H1 (cell line): ENCODE data around the gene ARHGAP15. TPM values are rescaled to one million over a fixed set of nuclear protein-coding genes. Genes with fewer than 3 reads are reported as not detected.

Source experiments
- CTCF ChIA-PET: fragments of 300-600 bp; sonication (Branson Sonifier 250); formaldehyde crosslinking; loops from one replicate; lab custom pipeline; 2021; ENCODE audit not compliant: partially characterized antibody; lab: Charles Lee
- POLR2A ChIA-PET: fragments of 300-600 bp; sonication (Branson Sonifier 250); formaldehyde crosslinking; loops from one replicate; lab custom pipeline; 2021; ENCODE audit warnings: inconsistent platforms; ENCODE audit not compliant: partially characterized antibody; lab: Charles Lee
- DNase-seq, 2 experiments: peaks; one replicate each; pipeline versions ENCODE4 v3.0.0 to v3.0.0-alpha.2; 2010 to 2022; ENCODE audit warnings: low spot score in 2 of 2, low read depth in 1 of 2, mixed read lengths in 1 of 2
- FAIRE-seq: peaks from 2 replicates; lab custom pipeline; 2011; peaks lifted over from hg19 to GRCh38; lab: Jason Lieb, UNC
- H2AFZ ChIP-seq: 2 replicates; pipeline ENCODE4 v1.8.1; 2012; ENCODE audit warnings: low read length, inconsistent platforms
- H2AK5ac ChIP-seq: 2 replicates; pipeline ENCODE4 v1.6.1; 2013; ENCODE audit warnings: low read depth, low read length
- H2BK120ac ChIP-seq: replicated peaks from 2 replicates; pipeline ENCODE3; 2013; ENCODE audit warnings: low read depth, low read length, inconsistent platforms
- H2BK12ac ChIP-seq: 2 replicates; pipeline ENCODE4 v1.6.1; 2013; ENCODE audit warnings: low read depth, low read length
- H2BK15ac ChIP-seq: 2 replicates; pipeline ENCODE4 v1.6.1; 2013; ENCODE audit warnings: low read length
- H2BK20ac ChIP-seq: 2 replicates; pipeline ENCODE4 v1.6.1; 2013; ENCODE audit warnings: low read length
- H2BK5ac ChIP-seq: 2 replicates; pipeline ENCODE4 v1.6.1; 2013; ENCODE audit warnings: low read depth, low read length
- H3K14ac ChIP-seq: 2 replicates; pipeline ENCODE4 v1.6.1; 2013; ENCODE audit warnings: inconsistent platforms; ENCODE audit not compliant: insufficient read length
- H3K18ac ChIP-seq: 2 replicates; pipeline ENCODE4 v1.6.1; 2013; ENCODE audit warnings: low read length; ENCODE audit errors: extremely low read depth
- H3K23ac ChIP-seq: 2 replicates; pipeline ENCODE4 v1.6.1; 2013; ENCODE audit warnings: inconsistent platforms; ENCODE audit not compliant: insufficient read length
- H3K23me2 ChIP-seq: 2 replicates; pipeline ENCODE4 v1.6.1; 2013; ENCODE audit warnings: low read depth, low read length
- H3K27ac ChIP-seq: 2 replicates; pipeline ENCODE4 v1.6.1; 2011; ENCODE audit warnings: low read depth, low read length, inconsistent platforms
- H3K27me3 ChIP-seq, 4 experiments: replicated peaks in 1 of 4; 1 replicate in 1 of 4; 2 replicates in 3 of 4; pipeline versions ENCODE4 v1.6.1 to v1.8.1; 2011 to 2013; ENCODE audit warnings: low read length in 3 of 4, mild to moderate bottlenecking in 3 of 4, inconsistent platforms in 2 of 4, mixed read lengths in 2 of 4, moderate library complexity in 1 of 4; ENCODE audit not compliant: control insufficient read depth in 3 of 4, insufficient read depth in 3 of 4; ENCODE audit errors: extremely low read depth in 1 of 4
- H3K36me3 ChIP-seq, 4 experiments: 2 replicates each; pipeline versions ENCODE4 v1.6.1 to v1.8.1; 2011 to 2013; ENCODE audit warnings: mild to moderate bottlenecking in 4 of 4, low read length in 3 of 4, moderate library complexity in 2 of 4, control low read depth in 1 of 4, inconsistent platforms in 1 of 4; ENCODE audit not compliant: insufficient read depth in 4 of 4, control insufficient read depth in 2 of 4
- H3K4ac ChIP-seq: replicated peaks from 2 replicates; pipeline ENCODE3; 2013; ENCODE audit warnings: low read length, low read depth, mixed read lengths, inconsistent platforms; ENCODE audit not compliant: insufficient read length
- H3K4me1 ChIP-seq, 4 experiments: replicated peaks in 1 of 4; 1 replicate in 1 of 4; 2 replicates in 3 of 4; pipeline versions ENCODE4 v1.6.1 to v1.8.1; 2011 to 2013; ENCODE audit warnings: low read length in 3 of 4, inconsistent platforms in 2 of 4, mixed read lengths in 1 of 4; ENCODE audit not compliant: insufficient read depth in 4 of 4, control insufficient read depth in 3 of 4
- H3K4me2 ChIP-seq, 2 experiments: 2 replicates each; pipeline versions ENCODE4 v1.6.1 to v1.8.1; 2011 to 2013; ENCODE audit warnings: low read depth in 2 of 2, low read length in 2 of 2, control low read depth in 1 of 2, inconsistent platforms in 1 of 2, mild to moderate bottlenecking in 1 of 2; ENCODE audit not compliant: insufficient read depth in 1 of 2
- H3K4me3 ChIP-seq, 4 experiments: fragments of 200-600, 300-600 bp in 1 of 4; sonication (generic), shearing (Covaris generic), sonication (Bioruptor Twin) in 1 of 4; 2 replicates each; pipeline versions ENCODE4 v1.5.1 to v1.8.1; 2011 to 2016; ENCODE audit warnings: low read length in 4 of 4, low read depth in 3 of 4, control low read depth in 2 of 4, inconsistent platforms in 2 of 4, mild to moderate bottlenecking in 2 of 4, mixed read lengths in 1 of 4, moderate library complexity in 1 of 4; ENCODE audit not compliant: insufficient read depth in 2 of 4; ENCODE audit errors: extremely low read depth in 1 of 4
- H3K56ac ChIP-seq: replicated peaks from 2 replicates; pipeline ENCODE3; 2013; ENCODE audit warnings: low read depth, mild to moderate bottlenecking, mixed read lengths, low read length, inconsistent platforms; ENCODE audit not compliant: insufficient read length
- H3K79me1 ChIP-seq: 2 replicates; pipeline ENCODE4 v1.6.1; 2013; ENCODE audit warnings: low read depth, low read length, control low read depth
- H3K79me2 ChIP-seq, 2 experiments: 2 replicates each; pipeline versions ENCODE4 v1.6.1 to v1.8.1; 2012 to 2013; ENCODE audit warnings: low read length in 2 of 2, mild to moderate bottlenecking in 2 of 2, inconsistent platforms in 1 of 2; ENCODE audit not compliant: insufficient read depth in 2 of 2, control insufficient read depth in 1 of 2
- H3K9ac ChIP-seq, 4 experiments: replicated peaks in 1 of 4; 1 replicate in 1 of 4; 2 replicates in 3 of 4; pipeline versions ENCODE4 v1.6.1 to v1.8.1; 2011 to 2013; ENCODE audit warnings: low read depth in 3 of 4, low read length in 3 of 4, control low read depth in 2 of 4, mild to moderate bottlenecking in 2 of 4, moderate library complexity in 2 of 4, inconsistent platforms in 1 of 4; ENCODE audit errors: extremely low read depth in 1 of 4
- H3K9me3 ChIP-seq, 2 experiments: 2 replicates each; pipeline versions ENCODE4 v1.6.1 to v1.8.1; 2012 to 2013; ENCODE audit warnings: mild to moderate bottlenecking in 2 of 2, moderate library complexity in 2 of 2, control low read depth in 1 of 2, inconsistent platforms in 1 of 2, low read depth in 1 of 2, low read length in 1 of 2, mixed read lengths in 1 of 2; ENCODE audit not compliant: insufficient read depth in 2 of 2
- H4K20me1 ChIP-seq, 2 experiments: replicated peaks in 1 of 2; 2 replicates each; pipeline versions ENCODE3 to v1.8.1; 2011 to 2013; ENCODE audit warnings: inconsistent platforms in 2 of 2, low read length in 2 of 2, mild to moderate bottlenecking in 1 of 2; ENCODE audit not compliant: insufficient read depth in 2 of 2, control insufficient read depth in 1 of 2
- H4K5ac ChIP-seq: 2 replicates; pipeline ENCODE4 v1.6.1; 2013; ENCODE audit warnings: low read length, low read depth, mixed read lengths, inconsistent platforms; ENCODE audit not compliant: insufficient read length
- H4K8ac ChIP-seq: 2 replicates; pipeline ENCODE4 v1.8.0; 2013; ENCODE audit warnings: mild to moderate bottlenecking, moderate library complexity, low read length, inconsistent platforms; ENCODE audit not compliant: insufficient read depth; ENCODE audit errors: extremely low read depth
- H4K91ac ChIP-seq: replicated peaks from 2 replicates; pipeline ENCODE3; 2013; ENCODE audit warnings: low read length, mixed read lengths, inconsistent platforms; ENCODE audit not compliant: insufficient read length
- POLR2AphosphoS5 ChIP-seq: IDR thresholded peaks from 2 replicates; pipeline ENCODE4 v1.6.1; 2011; ENCODE audit warnings: low read depth, low read length
- ZNF274 ChIP-seq: IDR thresholded peaks from 2 replicates; pipeline ENCODE4 v1.7.0; 2012; ENCODE audit warnings: low read length, borderline replicate concordance; ENCODE audit errors: extremely low read depth
- WGBS, 2 experiments: shearing (Covaris generic) in 1 of 2; methylation state at CpG; one replicate each; pipeline versions ENCODE4 v1.1.6 to v1.1.7; 2013 to 2015; ENCODE audit warnings: low lambda C conversion rate in 2 of 2, mixed read lengths in 2 of 2, inconsistent platforms in 1 of 2, low coverage in 1 of 2, missing lambda C conversion rate in 1 of 2; ENCODE audit not compliant: insufficient replicate concordance in 2 of 2, insufficient coverage in 1 of 2, insufficient read length in 1 of 2; ENCODE audit errors: extremely low coverage in 1 of 2, missing lambda C conversion rate in 1 of 2; 5-methylcytosine and 5-hydroxymethylcytosine counted together
- polyA plus RNA-seq, 7 experiments: library from polyadenylated mRNA; depleted of rRNA in 3 of 7; stranded (reverse) in 5 of 7; unstranded in 2 of 7; fragments of >200 nt in 5 of 7; fragments of 200-250 nt in 2 of 7; gene quantifications; 1 replicate in 5 of 7; 2 replicates in 1 of 7; 4 replicates in 1 of 7; pipeline versions ENCODE4 v1.2.1 to v1.2.3, GENCODE V29; 2011 to 2013; ENCODE audit warnings: missing spikeins in 2 of 7, mixed read lengths in 2 of 7
- total RNA-seq: library from RNA; stranded (reverse); fragmentation: NEBNext Ultra II Directional; extraction: Animal tissue kit (Norgen Biotek cat#: 25700); gene quantifications from 2 replicates; pipeline ENCODE4 v1.2.1, GENCODE V29; 2021

ARHGAP15 gene
- total and polyA plus RNA-seq, 2 of the 8 experiments (the other 6 are each of a cell fraction or from before 2014, with no cell fraction given) = not detected

DNA sequence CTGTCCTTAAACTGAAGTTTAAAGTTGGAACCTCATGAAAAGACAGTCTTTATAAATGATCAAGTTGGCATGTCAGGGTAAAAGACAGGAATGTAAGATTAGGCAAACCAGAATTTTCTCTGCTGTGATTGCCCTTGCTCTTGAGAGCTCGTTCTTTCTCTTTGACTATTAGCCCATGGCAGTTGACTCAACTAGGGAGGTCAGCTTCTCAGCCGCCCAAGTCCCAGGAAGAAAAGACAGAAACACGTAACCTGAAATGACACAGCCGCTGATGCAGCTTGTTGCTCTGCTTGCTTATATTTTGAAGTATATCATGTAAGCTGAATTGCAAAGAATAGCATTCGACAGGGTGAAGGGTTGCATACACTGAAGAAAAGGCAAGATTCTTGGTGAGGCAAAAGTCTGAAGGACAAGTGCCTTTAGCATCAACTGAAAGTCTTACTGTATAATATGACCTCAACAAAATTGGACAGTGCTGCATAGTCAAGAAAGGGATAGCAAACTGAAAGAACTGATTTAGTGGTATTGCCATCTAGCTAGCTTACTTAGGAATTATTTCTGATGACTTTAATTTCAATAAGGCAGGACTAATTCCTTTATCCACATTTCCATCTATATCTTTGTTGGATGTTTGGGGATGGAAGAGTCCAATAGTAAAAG lies 54.7 kb downstream of the ARHGAP15 start:
- TF ChIP-seq POLR2AphosphoS5 = no peak
- no peak for TF ChIP-seq ZNF274
- H3K4me3 ChIP-seq = no peak overlapping the region
- no peak overlapping the region for H2AFZ ChIP-seq
- H3K27me3 ChIP-seq = no peaks in the 10 kb centered on the region
- no peak overlapping the region for H4K5ac ChIP-seq
- H2BK5ac ChIP-seq = no peak overlapping the region
- no peak overlapping the region for H2BK15ac ChIP-seq
- no peak for FAIRE-seq
- H3K23me2 ChIP-seq = no peaks in the 10 kb centered on the region
- no peak overlapping the region for H3K4ac ChIP-seq
- H3K14ac ChIP-seq = no peak overlapping the region
- H4K8ac ChIP-seq = no peak overlapping the region
- H4K20me1 ChIP-seq = no peaks in the 10 kb centered on the region
- no peak overlapping the region for H2BK20ac ChIP-seq
- H3K79me1 ChIP-seq = no peaks in the 10 kb centered on the region
- H3K36me3 ChIP-seq = no peaks in the 10 kb centered on the region
- ChIA-PET POLR2A (no interaction called here), CTCF (interaction anchor here (0.7 to 5.8 kb wide), 10 partner anchors 13 to 73 kb away, joined by 3 to 36 read pairs (median 4); no protein-coding TSS in a partner anchor)
- H4K91ac ChIP-seq = no peak overlapping the region
- no peak overlapping the region for H3K4me2 ChIP-seq
- H2BK120ac ChIP-seq = no peak overlapping the region
- 92% methylated on average over 5 of the region's 5 CpGs; no CpG with 5 or more reads in 1 of the 2 experiments for WGBS, 2 experiments
- no peak overlapping the region for H3K18ac ChIP-seq
- no peak for DNase-seq
- H3K79me2 ChIP-seq = no peaks in the 10 kb centered on the region
- no peaks in the 10 kb centered on the region for H3K4me1 ChIP-seq
- no peak overlapping the region for H3K23ac ChIP-seq
- H2AK5ac ChIP-seq = no peak overlapping the region
- no peak overlapping the region for H3K56ac ChIP-seq
- H3K9me3 ChIP-seq = 0 out of 4 replicates have a peak, but pooled peaks cover 3 to 4% of the 10 kb centered on the region in 2 experiments
- H3K9ac ChIP-seq = no peak overlapping the region
- H2BK12ac ChIP-seq = no peak overlapping the region
- H3K27ac ChIP-seq = no peak overlapping the region
